Cerebellar cortex (tissue), 1 donor: ENCODE measurements around the gene CCNYL1.

ENCODE experiments used
- DNase-seq: peaks from one replicate; pipeline ENCODE4 v3.0.0-alpha.2; 2015; ENCODE audit warnings: low spot score

CCNYL1 gene

DNA sequence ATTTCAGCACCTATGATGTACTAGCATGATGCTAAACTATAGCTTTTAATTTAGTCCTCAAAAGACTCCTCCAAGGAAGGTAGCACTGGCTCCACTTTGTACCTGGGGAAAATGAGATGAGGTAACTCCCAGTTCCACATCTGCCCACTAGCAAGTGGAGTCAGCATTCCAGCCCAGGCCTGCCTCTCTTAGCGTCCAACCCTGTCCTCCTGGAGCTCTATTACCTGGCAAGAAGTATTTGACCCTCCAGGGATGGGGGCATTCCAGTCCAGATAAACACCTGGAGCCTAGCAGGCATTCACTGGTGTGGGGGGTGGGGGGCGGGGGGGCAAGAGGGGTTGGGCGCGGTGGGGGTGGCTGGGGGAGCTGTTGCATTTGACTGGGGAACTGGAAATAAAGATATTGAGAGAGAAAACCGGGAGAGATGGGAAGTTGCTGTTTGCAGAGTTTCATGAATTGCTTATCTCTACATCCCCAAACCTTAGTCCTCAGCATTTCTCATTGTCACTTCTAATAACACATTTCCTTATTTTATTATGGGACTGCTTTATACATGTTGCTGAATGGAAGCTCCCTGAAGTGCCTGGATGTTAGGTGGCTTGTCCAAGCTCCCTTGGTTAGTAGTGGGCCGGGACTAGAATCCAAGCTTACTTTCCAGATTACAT lies 80.3 kb downstream of the CCNYL1 start:
- DNase-seq, result no peak

DNA sequence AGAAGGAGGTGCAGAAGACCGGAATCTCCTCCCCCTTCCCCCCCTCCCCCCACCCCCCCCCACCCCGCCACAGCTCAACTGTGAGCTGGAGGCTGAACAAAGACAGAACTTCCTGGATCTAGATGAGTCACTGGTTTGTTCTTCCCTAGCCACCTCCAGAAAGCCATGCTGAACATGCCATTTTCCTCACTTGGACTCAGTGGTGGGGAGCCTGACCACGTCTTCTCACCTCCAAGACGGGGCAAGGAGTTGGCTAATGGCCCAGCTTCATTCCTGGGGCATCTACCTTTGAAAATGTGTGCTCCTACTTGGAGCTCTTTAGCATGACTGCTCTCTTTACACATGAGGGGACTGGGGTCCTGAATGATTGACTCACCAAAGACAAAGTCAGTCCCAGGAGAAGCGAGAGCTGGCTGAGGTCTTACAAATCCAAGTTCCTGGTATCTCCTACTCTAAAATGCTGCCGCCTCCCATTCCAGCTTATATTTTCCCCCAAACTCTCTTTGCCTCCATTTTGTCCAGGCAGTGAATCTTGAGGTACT lies 80.9 kb downstream of the CCNYL1 start:
- DNase-seq, result no peak

DNA sequence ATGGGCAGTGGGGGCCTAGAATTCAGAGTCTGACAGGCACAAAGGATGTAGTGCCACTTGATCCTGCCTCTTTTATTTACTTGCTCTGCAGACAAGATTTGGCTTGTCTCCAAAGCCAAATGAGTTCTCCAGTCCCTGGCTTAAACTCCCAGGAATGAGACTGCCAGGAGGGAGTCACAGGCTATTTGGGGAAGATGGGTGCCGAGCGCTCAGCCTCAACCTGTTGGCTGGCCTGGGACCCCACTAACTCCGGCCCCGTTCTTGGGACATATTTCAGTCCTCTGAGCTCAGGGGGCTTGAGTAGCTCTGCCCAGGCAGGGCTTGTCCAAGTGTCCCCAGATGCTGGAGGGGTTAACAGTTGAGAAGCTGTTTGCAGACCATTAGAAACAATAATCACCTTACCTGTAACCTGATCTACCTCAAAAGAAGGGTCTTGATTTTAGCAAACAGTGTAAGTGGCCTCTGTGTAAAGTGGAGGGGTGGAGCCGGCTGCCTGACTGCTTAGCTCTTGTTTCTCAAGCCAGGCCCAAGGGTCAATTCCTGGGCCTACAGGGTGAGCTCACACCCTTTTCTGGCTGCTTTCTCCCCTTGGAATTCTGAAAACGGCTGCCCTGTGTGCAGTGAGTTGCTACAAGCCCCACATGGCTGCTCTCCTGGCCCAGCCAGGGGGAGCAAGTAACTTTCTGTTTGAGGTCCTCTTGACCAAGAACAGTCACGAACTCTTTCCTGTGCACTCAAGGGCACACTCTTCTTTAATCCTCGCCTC lies 85.3 kb downstream of the CCNYL1 start:
- DNase-seq, result peak; percentile 91

DNA sequence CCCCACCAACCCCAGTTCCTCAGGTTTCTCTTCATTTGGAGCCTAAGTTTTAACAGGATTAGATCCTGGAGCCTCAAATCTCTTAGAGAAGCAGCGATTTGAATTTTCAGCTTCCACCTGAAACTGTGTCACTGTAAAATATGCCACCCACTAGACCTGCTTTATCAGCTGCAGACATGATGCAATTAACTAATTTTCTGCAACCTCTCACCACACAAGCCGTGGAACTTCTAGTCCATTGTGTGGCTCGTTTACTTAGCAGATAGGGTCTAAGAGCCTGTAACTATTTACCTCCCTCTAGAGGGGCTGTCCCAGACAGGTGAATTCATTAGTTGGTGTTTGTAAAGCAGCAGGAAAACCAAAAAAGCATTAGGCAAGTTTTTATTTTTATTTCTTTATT lies 89.8 kb downstream of the CCNYL1 start:
- DNase-seq, result peak; percentile 51

DNA sequence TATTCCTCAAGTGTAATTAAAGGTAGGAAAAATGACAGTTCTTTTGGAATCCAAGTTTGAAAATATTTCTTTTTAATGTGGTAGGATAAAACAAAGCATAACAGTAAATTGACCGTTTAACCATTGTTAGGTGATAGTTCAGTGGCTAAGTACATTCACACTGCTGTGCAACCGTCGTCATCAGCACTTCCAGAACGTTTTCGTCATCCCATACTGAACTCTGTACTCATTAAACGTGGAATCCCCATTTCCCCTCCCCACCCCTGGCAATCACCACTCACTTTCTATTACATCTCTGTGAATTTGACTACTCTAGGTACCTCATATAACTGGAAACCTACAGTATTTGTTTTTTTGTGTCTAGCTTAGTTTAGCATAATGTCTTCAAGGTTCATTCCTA lies 91.2 kb downstream of the CCNYL1 start:
- no peak for DNase-seq
